NCI-H524 treated with DMSO at 0.1 percent for 48 hours (cell line): ENCODE data around the gene GPRC5A.

ENCODE experiments used
- DNase-seq: peaks from one replicate; lab custom pipeline; 2025; lab: John Stamatoyannopoulos, UW

The GPRC5A gene

DNA sequence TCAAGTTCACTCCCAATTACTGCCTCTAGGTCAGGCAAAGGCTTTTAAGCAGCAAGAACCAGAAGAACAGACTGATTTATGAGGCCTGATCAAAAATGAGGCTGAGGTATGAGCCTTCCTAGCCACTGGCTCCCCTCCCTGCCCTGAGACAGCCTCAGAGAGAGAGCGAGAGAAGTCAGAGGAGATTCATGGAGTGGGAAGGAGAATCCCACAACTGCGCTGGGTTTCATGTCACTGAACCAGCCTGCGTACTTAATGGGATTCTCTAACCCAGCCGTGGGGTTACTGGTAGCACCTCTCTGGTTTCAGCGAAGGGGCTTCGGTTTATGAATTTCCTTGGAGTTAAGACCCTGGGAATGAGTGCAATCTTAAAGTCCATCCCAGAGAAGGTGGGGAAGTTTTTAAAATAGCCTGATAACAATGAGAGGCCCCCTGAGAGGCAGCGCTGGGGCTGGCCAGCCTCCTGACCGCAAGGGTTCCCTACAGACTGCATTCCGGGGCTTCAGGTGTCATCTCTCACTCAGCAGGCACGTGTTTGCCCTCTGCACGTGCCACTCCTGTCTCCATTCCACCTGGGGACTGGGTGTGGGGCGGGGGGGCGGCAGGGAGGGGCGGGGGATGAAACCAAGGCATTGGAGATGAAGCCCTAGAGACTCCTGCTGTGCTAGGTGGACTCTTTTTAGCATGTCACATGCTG is 6.1 kb upstream of the GPRC5A start:
- DNase-seq: no peak

DNA sequence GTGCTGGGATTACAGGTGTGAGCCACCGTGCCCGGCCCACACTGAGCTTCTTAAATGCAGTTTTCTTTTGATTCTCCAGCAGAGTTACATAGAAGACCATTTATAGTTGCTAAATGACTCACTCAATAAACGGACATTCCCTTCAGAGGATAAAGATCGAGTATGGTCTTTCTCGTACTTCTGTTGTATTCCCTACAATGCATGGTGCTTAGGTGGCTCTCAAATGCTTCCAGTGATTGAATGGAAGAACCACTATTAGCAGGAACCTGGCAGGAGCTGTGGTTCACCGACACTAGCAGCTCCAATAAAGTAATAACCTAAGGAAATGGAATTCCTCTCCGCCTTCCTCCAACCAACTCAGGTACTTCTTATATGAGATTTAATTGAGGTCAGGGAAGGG is 3.9 kb upstream of the GPRC5A start:
- no peak for DNase-seq

DNA sequence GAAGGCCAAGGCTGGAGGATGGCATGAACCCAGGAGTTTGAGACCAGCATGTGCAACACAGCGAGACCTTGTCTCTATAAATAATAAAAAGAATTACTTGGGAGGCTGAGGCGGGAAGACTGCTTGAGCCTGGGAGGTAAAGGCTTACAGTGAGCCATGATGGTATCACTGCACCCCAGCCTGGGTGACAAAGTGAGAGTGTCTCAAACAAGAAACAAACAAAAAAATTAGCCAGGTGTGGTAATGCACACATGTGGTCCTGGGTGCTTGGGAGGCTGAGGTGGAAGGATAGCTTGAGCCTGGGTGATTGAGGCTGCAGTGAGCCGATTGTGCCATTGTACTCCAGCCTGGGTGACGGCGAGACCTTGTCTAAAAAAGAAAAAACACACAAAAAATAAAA is 1.7 kb upstream of the GPRC5A start:
- no peak for DNase-seq

- peak; percentile 32 for DNase-seq
Observed at GRCh38 chr12:12890543-12891079, 751 bp upstream of the GPRC5A start.

DNA sequence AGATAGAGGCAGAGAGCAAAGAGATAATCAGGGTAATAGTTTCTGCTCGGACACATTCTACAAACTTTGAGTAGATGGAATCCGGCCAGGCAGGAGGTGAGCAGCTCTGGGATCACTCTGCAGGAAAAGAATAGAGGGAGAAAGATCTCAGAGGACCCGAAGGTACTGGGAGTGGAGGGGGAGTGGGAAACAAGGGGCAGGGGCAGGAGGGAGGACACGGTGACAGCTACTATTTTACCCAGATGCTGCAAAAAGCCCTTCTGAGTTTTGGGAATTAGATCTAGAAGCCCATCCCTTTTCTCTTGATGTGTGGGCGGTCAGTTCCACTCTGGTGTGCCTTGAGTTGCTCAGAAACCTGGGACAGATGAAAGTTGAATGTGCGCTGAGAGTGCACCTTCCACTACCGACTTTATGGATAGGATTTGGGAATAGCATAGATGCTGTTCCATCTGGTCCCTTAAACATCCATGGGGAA is 556 bp downstream of the GPRC5A start:
- no peak for DNase-seq

- no peak for DNase-seq
Observed at GRCh38 chr12:12892681-12893141, 1.3 kb downstream of the GPRC5A start.

- DNase-seq: no peak
Observed at GRCh38 chr12:12893438-12893837, 2.1 kb downstream of the GPRC5A start.

DNA sequence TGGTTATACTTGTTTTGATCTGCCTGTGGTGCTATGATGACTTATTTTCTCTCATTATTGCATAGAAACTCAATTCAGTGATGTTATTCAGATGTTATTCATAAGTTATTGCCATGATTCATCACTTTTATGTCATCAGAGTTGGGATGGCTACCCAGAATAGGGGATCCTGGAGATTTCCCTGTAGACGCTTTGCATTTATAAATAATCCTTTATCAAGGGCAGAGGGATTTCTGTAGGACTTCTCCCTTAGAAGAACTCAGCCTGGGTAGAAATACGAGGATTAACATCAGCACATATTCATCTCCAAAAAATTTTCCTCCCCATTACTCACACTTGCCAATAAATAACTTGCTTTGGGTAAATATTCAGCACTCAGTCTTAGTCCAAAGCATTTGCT is 4.9 kb downstream of the GPRC5A start:
- DNase-seq: no peak

DNA sequence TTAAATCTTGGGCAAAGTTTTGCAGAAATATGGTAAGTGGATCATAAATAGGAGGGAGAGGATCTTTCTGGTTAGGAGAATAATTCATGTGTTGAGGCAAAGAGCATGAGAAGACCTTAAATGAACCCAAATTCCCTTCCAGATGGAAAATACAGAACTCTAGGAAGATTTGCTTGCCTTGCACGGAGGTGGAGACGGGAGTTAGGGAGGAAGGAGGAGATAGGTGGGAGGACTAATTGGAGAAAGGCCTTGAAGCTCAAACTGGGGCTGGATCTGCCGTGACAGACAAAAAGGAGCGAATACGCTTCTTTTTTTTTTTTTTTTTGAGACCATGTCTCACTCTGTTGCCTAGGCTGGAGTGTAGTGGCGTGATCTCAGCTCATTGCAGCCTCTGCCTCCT is 5.9 kb downstream of the GPRC5A start:
- no peak for DNase-seq

GRCh38 chr12:12898136-12898717 is 6.9 kb downstream of the GPRC5A start:
- no peak for DNase-seq

DNA sequence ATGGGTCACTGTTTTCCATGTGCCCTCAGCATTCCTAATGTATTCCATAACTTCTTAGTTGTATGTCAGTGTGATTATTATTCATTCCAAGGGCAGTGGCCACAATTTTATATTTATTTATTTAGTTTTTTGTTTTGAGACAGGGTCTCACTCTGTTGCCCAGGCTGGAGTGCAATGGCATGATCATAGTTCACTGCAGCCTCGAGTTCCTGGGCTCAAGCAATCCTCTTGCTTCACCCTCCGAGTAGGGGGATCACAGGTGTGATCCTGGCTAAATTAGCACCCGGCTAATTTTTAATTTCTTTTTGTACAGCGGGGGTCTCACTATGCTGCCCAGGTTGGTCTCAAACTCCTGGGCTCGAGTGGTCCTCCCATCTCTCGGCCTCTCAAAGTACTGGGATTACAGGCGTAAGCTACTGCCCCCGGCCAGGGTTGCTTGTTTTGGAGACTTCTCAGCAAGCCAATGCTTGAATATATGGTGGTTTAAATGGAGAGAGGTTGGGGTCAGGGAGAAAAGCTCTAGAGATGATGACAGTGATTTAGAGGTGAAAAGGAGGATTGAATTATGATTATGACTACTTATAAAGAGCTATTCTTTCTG is 7.6 kb downstream of the GPRC5A start:
- no peak for DNase-seq

- no peak for DNase-seq
Observed at GRCh38 chr12:12899530-12900380, 8.4 kb downstream of the GPRC5A start.

DNA sequence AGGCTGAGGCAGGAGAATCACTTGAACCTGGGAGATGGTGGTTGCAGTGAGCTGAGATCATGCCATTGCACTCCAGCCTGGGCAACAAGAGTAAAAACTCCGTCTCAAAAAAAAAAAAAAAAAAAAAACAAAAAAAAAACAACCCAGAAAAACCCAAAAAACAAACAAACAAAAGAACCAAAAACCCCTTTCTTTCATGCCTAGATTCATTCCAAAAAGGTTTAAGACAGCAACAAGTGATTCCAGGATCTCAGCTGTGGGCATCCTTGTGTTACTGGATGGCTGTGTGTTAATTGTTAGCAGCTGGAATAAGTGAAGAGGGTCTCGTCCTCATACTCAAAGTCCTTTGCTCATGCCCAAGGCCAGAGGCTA is 9.4 kb downstream of the GPRC5A start:
- no peak for DNase-seq

- no peak for DNase-seq
Observed at GRCh38 chr12:12901158-12901791, 9.9 kb downstream of the GPRC5A start.

GRCh38 chr12:12902036-12902435 is 10.7 kb downstream of the GPRC5A start:
- no peak for DNase-seq

GRCh38 chr12:12903642-12904609 is 12.6 kb downstream of the GPRC5A start:
- DNase-seq: no peak

DNA sequence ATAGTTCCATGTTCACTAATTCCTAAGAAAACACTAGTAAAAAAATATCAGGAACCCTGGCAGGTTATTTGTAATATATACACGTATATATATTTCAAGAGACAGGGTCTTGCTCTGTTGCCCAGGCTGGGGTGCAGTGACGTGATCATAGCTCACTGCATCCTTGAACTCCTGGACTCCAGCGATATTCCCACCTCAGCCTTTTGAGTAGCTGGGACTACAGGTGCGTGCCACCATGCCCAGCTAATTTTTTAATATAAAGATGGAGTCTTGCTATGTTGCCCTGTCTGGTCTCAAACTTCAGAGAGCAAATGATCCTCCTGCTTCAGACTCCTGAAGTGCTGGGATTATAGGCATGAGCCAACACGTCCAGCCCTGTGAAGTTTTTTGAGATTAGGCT is 16.2 kb downstream of the GPRC5A start:
- no peak for DNase-seq

GRCh38 chr12:12908252-12908651 is 16.9 kb downstream of the GPRC5A start:
- no peak for DNase-seq

DNA sequence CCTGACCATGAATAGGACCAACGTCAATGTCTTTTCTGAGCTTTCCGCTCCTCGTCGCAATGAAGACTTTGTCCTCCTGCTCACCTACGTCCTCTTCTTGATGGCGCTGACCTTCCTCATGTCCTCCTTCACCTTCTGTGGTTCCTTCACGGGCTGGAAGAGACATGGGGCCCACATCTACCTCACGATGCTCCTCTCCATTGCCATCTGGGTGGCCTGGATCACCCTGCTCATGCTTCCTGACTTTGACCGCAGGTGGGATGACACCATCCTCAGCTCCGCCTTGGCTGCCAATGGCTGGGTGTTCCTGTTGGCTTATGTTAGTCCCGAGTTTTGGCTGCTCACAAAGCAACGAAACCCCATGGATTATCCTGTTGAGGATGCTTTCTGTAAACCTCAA is 17.3 kb downstream of the GPRC5A start:
- DNase-seq: no peak

DNA sequence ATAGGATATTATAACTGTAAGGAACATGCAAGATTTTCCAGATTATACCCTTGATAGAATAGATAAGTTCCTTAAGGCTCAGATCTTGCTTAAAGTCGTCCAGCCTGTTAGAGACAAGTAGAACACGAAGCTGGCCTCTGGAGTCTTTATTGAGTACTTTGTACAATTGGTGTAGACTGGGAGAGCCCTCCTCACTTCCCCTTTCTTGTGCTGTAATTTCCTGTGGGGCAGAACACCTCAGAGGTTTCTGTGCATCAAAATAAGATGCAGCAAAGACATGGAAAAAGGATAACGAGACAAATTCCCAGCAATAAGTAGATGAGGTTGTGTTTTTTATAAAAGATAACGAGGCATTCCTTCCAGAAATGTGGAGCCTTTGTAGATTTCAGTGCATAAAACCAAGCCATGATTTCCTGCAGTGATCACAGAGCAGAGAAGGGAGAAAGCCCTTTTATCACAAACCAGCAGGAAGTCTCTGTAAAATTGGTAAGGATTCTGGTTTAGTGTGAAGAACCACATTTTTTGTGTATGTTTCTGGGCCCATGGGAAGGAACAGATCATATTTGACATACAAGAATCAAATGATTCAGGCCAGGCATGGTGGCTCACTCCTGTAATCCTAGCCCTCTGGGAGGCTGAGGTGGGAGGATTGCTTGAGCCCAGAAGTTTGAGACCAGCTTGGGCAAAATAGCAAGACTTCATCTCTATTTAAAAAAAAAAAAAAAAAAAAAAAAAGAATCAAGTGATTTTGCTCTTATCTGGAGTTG is 18.0 kb downstream of the GPRC5A start:
- DNase-seq: no peak
